ENCODE measurements around the gene ZNF624.
A peak's percentile ranks its signal among the peaks of the same experiment; 100 is the strongest.

ZNF624 gene

GRCh38 chr17:16593356-16594102 is 60.1 kb downstream of the ZNF624 start:
- no peak for DNase-seq

- DNase-seq = peak; percentile 92 to 93
Measured at GRCh38 chr17:16589097-16589969, 64.3 kb downstream of the ZNF624 start.

GRCh38 chr17:16585796-16586195 is 67.9 kb downstream of the ZNF624 start:
- no peak for DNase-seq

GRCh38 chr17:16584273-16584995 is 69.2 kb downstream of the ZNF624 start:
- peak; percentile 93 to 94 for DNase-seq

- DNase-seq = no peak
Measured at GRCh38 chr17:16583781-16584180, 69.9 kb downstream of the ZNF624 start.

- no peak for DNase-seq
Measured at GRCh38 chr17:16573466-16573865, 80.2 kb downstream of the ZNF624 start.
